Smooth muscle cell (in vitro differentiated cells): Measurements from ENCODE around the gene RASEF. TPM values are rescaled to one million over a fixed set of nuclear protein-coding genes. Genes with fewer than 3 reads are reported as not detected.

Source experiments
- DNase-seq: peaks from one replicate; lab custom pipeline; 2025; ENCODE audit not compliant: unreplicated experiment; lab: John Stamatoyannopoulos, UW
- H2AFZ ChIP-seq: fragments of 200-600 bp; sonication (generic); 2 replicates; pipeline ENCODE4 v1.6.0; 2016; ENCODE audit warnings: antibody characterized with exemption, low read depth, mild to moderate bottlenecking
- H3F3A ChIP-seq: fragments of 200-600 bp; sonication (generic); 2 replicates; pipeline ENCODE4 v1.6.0; 2017; ENCODE audit warnings: antibody characterized with exemption, low read depth
- H3K27ac ChIP-seq: fragments of 200-600 bp; sonication (generic); 2 replicates; pipeline ENCODE4 v1.5.1; 2016; ENCODE audit warnings: low read depth, mild to moderate bottlenecking
- H3K27me3 ChIP-seq: fragments of 200-600 bp; sonication (generic); 2 replicates; pipeline ENCODE4 v1.6.1; 2016; ENCODE audit warnings: low read depth, mild to moderate bottlenecking
- H3K36me3 ChIP-seq: fragments of 200-600 bp; sonication (generic); 2 replicates; pipeline ENCODE4 v1.5.1; 2016; ENCODE audit warnings: low read depth
- H3K4me1 ChIP-seq: fragments of 200-600 bp; sonication (generic); 2 replicates; pipeline ENCODE4 v1.5.1; 2016; ENCODE audit warnings: low read depth
- H3K4me2 ChIP-seq: fragments of 200-600 bp; sonication (generic); 2 replicates; pipeline ENCODE4 v1.6.0; 2016; ENCODE audit warnings: mild to moderate bottlenecking
- H3K4me3 ChIP-seq: fragments of 200-600 bp; sonication (generic); 2 replicates; pipeline ENCODE4 v1.5.1; 2016; ENCODE audit warnings: mild to moderate bottlenecking
- H3K79me2 ChIP-seq: fragments of 200-600 bp; sonication (generic); 2 replicates; pipeline ENCODE4 v1.6.0; 2016; ENCODE audit warnings: low read depth, mild to moderate bottlenecking
- H3K9ac ChIP-seq: fragments of 200-600 bp; sonication (generic); 2 replicates; pipeline ENCODE4 v1.6.0; 2016; ENCODE audit warnings: low read depth
- H3K9me3 ChIP-seq: fragments of 200-600 bp; sonication (generic); replicated peaks from 2 replicates; pipeline ENCODE4 v1.5.1; 2016; ENCODE audit warnings: low read depth
- H4K20me1 ChIP-seq: fragments of 200-600 bp; sonication (generic); 2 replicates; pipeline ENCODE4 v1.6.0; 2016; ENCODE audit warnings: low read depth
- WGBS: methylation state at CpG from one replicate; pipeline ENCODE4 v1.1.7; 2016; ENCODE audit warnings: low lambda C conversion rate; 5-methylcytosine and 5-hydroxymethylcytosine counted together
- polyA plus RNA-seq: library from polyadenylated mRNA; unstranded; fragments of >200 nt; fragmentation: Nextera tagmentation; extraction: Ambion mirVana; gene quantifications from 2 replicates; pipeline ENCODE4 v1.2.1, GENCODE V29; 2016
- total RNA-seq: library from RNA; depleted of rRNA; stranded (reverse); fragments of >200 nt; gene quantifications from 2 replicates; pipeline ENCODE4 v1.2.3, GENCODE V29; 2014
- TF ChIP-seq, protein P1 (sequence below): fragments of 200-600 bp; sonication (generic); IDR thresholded peaks from 2 replicates; pipeline ENCODE4 v1.5.1; 2017; ENCODE audit warnings: borderline replicate concordance, mild to moderate bottlenecking, antibody characterized with exemption; ENCODE audit not compliant: insufficient read depth, poor library complexity, severe bottlenecking

Gene RASEF
- total and polyA plus RNA-seq, 2 experiments from 2014 or later = 0.11 to 1.7 TPM

DNA sequence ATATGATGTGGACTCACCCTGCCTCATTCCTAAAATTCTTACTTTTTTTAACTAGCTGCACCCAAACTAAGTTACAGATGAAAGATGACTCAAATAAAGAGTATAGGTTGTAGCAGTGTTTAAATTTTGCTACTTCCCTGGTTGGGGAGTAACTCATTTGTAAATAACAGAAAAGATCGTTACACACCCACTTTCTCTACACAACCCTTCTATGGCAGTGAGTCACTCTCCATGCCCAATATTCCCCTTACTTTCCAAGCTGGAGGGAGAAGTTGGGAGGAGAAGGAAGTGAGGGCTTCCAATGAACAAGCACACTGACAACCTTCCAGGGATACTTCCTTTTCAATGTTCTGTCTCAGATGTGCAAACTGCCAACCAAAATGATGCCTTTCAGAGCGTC is 1.9 kb downstream of the RASEF start:
- no peak overlapping the region for H3K9ac ChIP-seq
- no peaks in the 10 kb centered on the region for H3K79me2 ChIP-seq
- peaks cover 10% of the 10 kb centered on the region for H3K4me1 ChIP-seq
- no peak overlapping the region for H3K27ac ChIP-seq
- H3K9me3 ChIP-seq = no peaks in the 10 kb centered on the region
- H3K36me3 ChIP-seq = no peaks in the 10 kb centered on the region
- peak overlapping the region; percentile 47 for H3K4me3 ChIP-seq
- TF ChIP-seq, protein P1, sequence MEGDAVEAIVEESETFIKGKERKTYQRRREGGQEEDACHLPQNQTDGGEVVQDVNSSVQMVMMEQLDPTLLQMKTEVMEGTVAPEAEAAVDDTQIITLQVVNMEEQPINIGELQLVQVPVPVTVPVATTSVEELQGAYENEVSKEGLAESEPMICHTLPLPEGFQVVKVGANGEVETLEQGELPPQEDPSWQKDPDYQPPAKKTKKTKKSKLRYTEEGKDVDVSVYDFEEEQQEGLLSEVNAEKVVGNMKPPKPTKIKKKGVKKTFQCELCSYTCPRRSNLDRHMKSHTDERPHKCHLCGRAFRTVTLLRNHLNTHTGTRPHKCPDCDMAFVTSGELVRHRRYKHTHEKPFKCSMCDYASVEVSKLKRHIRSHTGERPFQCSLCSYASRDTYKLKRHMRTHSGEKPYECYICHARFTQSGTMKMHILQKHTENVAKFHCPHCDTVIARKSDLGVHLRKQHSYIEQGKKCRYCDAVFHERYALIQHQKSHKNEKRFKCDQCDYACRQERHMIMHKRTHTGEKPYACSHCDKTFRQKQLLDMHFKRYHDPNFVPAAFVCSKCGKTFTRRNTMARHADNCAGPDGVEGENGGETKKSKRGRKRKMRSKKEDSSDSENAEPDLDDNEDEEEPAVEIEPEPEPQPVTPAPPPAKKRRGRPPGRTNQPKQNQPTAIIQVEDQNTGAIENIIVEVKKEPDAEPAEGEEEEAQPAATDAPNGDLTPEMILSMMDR = no peak
- H4K20me1 ChIP-seq = no peaks in the 10 kb centered on the region
- no peak overlapping the region for H3K4me2 ChIP-seq
- no peaks in the 10 kb centered on the region for H3F3A ChIP-seq
- H3K27me3 ChIP-seq = peaks cover 64% of the 10 kb centered on the region
- no peak overlapping the region for H2AFZ ChIP-seq
- 74% methylated on average over 2 of the region's 2 CpGs for WGBS
- DNase-seq = no peak

DNA sequence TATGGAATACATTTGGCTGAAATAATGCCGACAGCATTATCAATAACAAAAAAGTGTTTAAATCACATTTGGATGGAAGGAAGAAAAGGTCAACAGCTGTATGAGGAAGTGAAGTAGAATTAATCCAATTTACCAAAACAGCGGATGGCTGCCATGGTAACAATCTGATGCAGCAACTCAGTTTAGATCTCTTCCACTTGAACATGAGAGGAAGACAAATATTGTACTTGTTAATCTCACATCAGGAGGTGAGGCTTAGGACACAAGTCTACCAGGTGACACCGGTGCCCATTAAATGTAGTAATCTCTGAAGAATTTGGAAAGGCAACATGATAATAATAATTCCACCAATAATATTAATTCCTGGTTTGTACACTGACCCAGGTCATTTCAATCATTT is 2.4 kb downstream of the RASEF start:
- H3K4me1 ChIP-seq = peaks cover 10% of the 10 kb centered on the region
- H3F3A ChIP-seq = no peaks in the 10 kb centered on the region
- H3K9ac ChIP-seq = no peak overlapping the region
- DNase-seq = no peak
- no peaks in the 10 kb centered on the region for H4K20me1 ChIP-seq
- H3K4me2 ChIP-seq = no peak overlapping the region
- TF ChIP-seq, protein P1 = no peak
- H3K27me3 ChIP-seq = peaks cover 64% of the 10 kb centered on the region
- H3K4me3 ChIP-seq = peak overlapping the region; percentile 47
- no peaks in the 10 kb centered on the region for H3K36me3 ChIP-seq
- H3K79me2 ChIP-seq = no peaks in the 10 kb centered on the region
- H3K9me3 ChIP-seq = no peaks in the 10 kb centered on the region
- 96% methylated on average over 3 of the region's 3 CpGs for WGBS
- no peak overlapping the region for H3K27ac ChIP-seq
- no peak overlapping the region for H2AFZ ChIP-seq

DNA sequence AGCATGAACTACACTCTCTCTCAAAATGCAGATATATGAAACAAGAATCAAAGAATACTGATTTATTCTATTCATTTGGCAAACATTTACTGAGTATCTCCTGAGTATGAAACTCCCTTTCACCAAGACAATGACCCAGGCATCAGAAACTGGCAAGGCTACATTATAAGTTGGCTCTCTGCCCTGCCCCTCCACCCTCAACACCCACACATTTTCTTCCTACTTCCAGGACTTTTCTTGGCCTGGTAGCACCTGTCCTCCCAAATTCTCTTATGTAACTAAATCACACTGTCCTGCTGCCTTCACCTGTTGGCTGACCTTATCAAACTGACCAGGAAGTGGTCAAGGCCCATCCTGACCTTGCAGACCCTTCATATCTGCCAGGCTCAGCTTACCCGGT is 3.5 kb downstream of the RASEF start:
- TF ChIP-seq, protein P1 = no peak
- Histone ChIP-seq H3K4me1 (peaks cover 10% of the 10 kb centered on the region), H2AFZ (no peak overlapping the region), H3K4me3 (no peak overlapping the region), H3K9ac (no peak overlapping the region), H4K20me1 (no peaks in the 10 kb centered on the region), H3K4me2 (no peak overlapping the region), H3F3A (no peaks in the 10 kb centered on the region), H3K27me3 (peaks cover 56% of the 10 kb centered on the region), H3K79me2 (no peaks in the 10 kb centered on the region), H3K36me3 (no peaks in the 10 kb centered on the region), H3K27ac (no peak overlapping the region), H3K9me3 (no peaks in the 10 kb centered on the region)
- WGBS = 92% methylated on average over 1 of the region's 1 CpG
- no peak for DNase-seq

DNA sequence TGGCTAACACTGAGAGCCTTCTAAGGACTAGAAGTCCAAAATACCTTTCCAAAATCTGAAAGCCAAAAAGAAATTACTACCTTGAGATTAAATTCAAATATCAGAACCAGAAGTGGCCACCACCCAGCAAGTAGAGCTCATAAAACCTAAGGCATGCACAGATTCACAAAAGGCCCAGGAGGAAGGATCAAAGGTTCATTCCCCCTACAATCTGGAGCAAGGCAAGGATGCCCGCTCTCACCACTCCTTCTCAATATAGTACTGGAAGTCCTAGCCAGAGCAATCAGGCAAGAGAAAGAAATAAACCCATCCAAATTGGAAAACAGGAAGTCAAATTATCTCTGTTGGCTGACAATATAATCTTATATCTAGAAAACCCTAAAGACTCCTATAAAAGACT is 6.0 kb downstream of the RASEF start:
- Histone ChIP-seq H3K4me3 (no peak overlapping the region), H3K9me3 (no peaks in the 10 kb centered on the region), H3K79me2 (no peaks in the 10 kb centered on the region), H3K27ac (no peak overlapping the region), H4K20me1 (no peaks in the 10 kb centered on the region), H3K4me1 (peaks cover 1% of the 10 kb centered on the region), H3K27me3 (peaks cover 31% of the 10 kb centered on the region), H3K4me2 (no peak overlapping the region), H3K36me3 (no peaks in the 10 kb centered on the region), H2AFZ (no peak overlapping the region), H3K9ac (no peak overlapping the region), H3F3A (no peaks in the 10 kb centered on the region)
- DNase-seq = no peak
- WGBS = 86% methylated on average over 1 of the region's 1 CpG
- TF ChIP-seq, protein P1 = no peak
